ENCODE data around the gene IMP3. TPM values are rescaled to one million over a fixed set of nuclear protein-coding genes. Genes with fewer than 3 reads are reported as not detected.

Gene IMP3
- total RNA-seq, 1 donor from 2014 or later = 54.9 TPM

DNA sequence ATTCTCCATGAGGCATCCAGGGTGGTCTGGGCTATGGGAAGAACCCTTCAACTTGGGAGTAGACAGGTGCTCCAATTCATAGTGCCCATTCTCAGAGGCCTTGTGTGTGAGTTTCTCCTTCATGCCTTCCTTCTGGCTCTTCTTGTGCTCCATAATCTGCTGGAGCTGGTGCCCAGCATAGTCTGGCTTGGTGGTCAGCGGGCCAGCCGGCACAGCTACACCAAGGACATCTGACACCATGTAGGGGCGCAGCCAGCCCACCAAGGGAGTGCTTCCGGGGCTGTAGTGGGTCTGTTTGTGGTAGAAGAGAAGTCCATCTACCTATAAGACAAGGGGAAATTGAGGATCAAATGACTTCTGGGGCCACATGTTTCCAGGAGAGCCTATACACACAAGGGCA lies 41.7 kb downstream of the IMP3 start:
- Histone ChIP-seq H3K4me3 (no peak overlapping the region), H3K36me3 (peaks cover 43% of the 10 kb centered on the region), H3K27ac (no peak overlapping the region), H3K4me1 (peaks cover 22% of the 10 kb centered on the region), H3K9me3 (no peaks in the 10 kb centered on the region), H3K27me3 (no peaks in the 10 kb centered on the region)
- intact Hi-C loops (cut with DNase I) = no loop called here
- no peak for TF ChIP-seq CTCF (IDR thresholded peaks at IDR 0.05)
- no peak for DNase-seq
- no peak for ATAC-seq

- Histone ChIP-seq H3K36me3 (peaks cover 43% of the 10 kb centered on the region), H3K4me3 (no peak overlapping the region), H3K27me3 (no peaks in the 10 kb centered on the region), H3K27ac (no peak overlapping the region), H3K9me3 (no peaks in the 10 kb centered on the region), H3K4me1 (peaks cover 22% of the 10 kb centered on the region)
- intact Hi-C loops (cut with DNase I) = no loop called here
- ATAC-seq (peak; percentile 62), DNase-seq (no peak)
- TF ChIP-seq CTCF (IDR thresholded peaks at IDR 0.05) = peak; percentile 53
Measured at GRCh38 chr15:75597667-75598341, 42.2 kb downstream of the IMP3 start.

- Histone ChIP-seq H3K4me3 (no peak overlapping the region), H3K27ac (no peak overlapping the region), H3K36me3 (peaks cover 43% of the 10 kb centered on the region), H3K9me3 (no peaks in the 10 kb centered on the region), H3K4me1 (peaks cover 22% of the 10 kb centered on the region), H3K27me3 (no peaks in the 10 kb centered on the region)
- TF ChIP-seq CTCF (IDR thresholded peaks at IDR 0.05) = no peak
- DNase-seq = no peak
- intact Hi-C loops (cut with DNase I) = no loop called here
- ATAC-seq = no peak
Measured at GRCh38 chr15:75596703-75597345, 43.2 kb downstream of the IMP3 start.

- no peaks in the 10 kb centered on the region for H3K27me3 ChIP-seq
- no peak for DNase-seq
- peaks cover 32% of the 10 kb centered on the region for H3K36me3 ChIP-seq
- H3K9me3 ChIP-seq = no peaks in the 10 kb centered on the region
- H3K4me3 ChIP-seq = no peak overlapping the region
- no peak for TF ChIP-seq CTCF (IDR thresholded peaks at IDR 0.05)
- no peak for ATAC-seq
- intact Hi-C loops (cut with DNase I) = no loop called here
- H3K27ac ChIP-seq = no peak overlapping the region
- H3K4me1 ChIP-seq = peaks cover 22% of the 10 kb centered on the region
Measured at GRCh38 chr15:75594276-75594675, 45.7 kb downstream of the IMP3 start.

DNA sequence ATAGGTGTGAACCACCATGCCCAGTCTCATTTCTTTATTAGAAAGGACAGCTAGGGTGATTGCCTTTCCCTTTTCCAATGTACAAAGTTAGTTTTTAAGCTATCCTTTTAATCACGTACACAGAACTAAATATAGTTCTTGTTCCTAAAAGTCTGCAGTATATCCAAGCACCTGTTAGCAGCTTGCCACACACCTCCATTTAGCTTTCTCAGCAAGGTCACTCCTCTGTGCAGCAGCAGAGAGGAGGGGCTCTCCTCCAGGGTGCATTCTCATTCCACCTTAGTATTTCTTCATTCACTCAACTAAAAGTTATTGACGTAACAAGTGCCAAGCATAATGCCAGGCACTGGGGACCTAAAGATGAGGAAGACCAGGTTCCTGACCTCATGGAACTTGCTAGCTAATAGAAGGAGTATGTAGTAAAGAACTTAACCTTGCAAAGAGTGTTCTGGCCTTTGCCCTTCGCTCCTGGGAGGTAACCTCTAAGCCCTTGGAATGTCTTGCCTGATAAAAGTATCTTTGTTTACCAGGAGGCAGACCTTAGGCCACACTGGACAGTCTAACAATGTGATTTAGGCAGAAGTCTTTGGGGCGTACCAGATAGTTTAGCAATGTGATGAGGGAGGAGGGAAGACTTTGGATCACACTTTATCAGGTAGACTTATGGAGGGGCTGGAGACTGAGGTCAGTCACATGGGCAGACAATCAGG lies 48.2 kb downstream of the IMP3 start:
- Histone ChIP-seq H3K4me3 (no peak overlapping the region), H3K9me3 (no peaks in the 10 kb centered on the region), H3K27me3 (no peaks in the 10 kb centered on the region), H3K27ac (no peak overlapping the region), H3K36me3 (peaks cover 28% of the 10 kb centered on the region), H3K4me1 (no peaks in the 10 kb centered on the region)
- DNase-seq = no peak
- intact Hi-C loops (cut with DNase I) = no loop called here
- no peak for ATAC-seq
- no peak for TF ChIP-seq CTCF (IDR thresholded peaks at IDR 0.05)

Measured in upper lobe of right lung (tissue), 1 donor.